Measurements from ENCODE around the gene CASKIN1.

CASKIN1 gene

DNA sequence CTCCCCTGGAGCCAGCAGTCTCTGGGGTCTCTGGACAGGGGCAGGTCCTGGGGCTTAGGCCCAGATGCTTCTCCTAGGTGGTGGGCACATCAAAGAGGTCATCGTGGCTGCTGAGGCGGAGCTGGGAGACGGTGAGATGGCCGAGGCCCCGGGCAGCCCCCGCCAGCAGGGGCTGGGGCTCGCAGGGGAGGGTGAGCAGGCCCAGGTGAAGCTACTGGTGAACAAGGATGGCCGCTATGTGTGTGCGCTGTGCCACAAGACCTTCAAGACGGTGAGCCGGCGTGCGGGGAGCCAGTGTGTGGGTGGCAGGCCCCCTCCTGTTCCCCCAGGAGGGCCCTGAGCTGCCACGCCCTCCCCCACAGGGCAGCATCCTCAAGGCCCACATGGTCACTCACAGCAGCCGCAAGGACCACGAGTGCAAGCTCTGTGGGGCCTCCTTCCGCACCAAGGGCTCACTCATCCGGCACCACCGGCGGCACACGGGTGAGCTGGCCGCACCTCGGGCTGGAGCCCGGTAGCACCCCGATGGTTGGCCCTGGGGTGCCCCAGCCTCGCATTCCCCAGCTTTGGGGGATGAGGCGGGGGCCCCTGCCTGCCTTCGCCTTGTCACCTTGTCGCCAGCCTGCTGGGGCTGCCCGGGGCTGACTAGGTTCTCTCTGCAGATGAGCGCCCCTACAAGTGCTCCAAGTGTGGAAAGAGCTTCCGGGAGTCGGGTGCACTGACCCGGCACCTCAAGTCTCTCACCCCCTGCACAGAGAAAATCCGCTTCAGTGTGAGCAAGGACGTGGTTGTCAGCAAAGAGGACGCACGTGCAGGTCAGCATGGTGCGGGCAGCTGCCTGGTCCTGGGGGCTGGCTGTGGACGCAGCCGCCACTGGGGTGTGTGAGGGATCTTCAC lies 35.9 kb upstream of the CASKIN1 start:
- no peak for DNase-seq

DNA sequence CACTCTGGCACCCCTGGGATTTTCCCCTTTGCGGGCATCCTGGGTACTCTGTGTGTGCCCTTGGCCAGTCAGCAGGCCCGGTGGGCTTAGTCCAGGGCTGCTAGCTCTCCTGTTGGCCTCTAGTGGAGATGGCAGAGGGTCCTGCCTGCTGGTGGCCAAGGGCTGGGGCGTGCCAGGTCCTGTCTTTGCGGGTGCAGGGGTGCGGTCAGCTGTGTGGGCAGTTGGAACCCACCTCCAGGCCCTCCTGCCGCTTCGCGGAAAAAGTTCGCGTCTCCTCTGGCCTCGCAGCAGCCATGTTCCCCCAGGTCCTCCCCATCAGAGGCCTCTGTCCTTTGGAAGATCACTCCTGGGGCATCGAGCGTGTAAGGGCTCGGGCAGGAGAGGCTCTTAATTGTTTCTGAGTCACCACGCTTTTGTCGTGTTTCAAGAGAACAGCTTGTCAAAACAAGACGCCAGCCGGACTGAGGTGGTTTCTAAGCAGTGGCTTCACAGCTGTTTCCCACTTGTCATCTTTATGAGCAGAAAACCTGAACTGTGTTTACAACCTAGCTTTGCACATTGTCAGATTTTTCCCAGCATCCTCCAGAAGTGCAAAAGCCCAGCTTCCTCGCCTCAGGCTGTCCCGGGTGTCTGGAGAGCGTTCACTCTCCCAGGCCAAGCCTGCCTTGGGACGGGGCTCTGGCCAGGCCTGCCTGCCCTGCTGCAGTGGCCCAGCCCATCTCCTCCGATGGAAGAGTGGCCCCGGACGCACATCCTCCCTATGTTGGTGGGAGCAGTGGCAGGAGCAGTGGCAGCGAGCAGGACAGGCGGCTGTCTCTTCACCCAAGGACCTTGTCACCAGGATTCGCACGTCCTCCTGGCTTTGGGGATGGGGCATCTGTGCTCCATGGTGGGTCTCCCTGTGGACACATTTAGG lies 34.9 kb upstream of the CASKIN1 start:
- DNase-seq, result no peak

DNA sequence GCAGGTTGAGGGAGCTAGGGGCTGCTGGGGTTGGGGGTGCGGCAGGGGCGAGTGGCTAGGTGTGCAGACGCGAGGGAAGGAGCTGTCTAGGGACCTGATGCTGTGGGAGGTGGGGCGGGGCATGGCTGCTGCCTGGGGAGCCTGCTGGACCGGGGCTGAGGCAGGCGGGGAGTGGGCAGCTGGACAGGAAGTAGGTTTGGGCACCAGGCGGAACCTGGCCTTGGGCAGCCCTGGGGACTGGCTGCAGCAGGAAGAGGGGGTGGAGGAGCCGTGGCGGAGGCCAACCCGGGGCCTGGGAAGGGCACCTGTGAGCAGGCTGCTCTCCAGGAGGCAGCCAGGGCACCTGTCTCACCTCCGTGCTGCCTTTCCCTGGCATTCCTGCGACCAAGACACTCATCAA lies 34.0 kb upstream of the CASKIN1 start:
- DNase-seq, result no peak

DNA sequence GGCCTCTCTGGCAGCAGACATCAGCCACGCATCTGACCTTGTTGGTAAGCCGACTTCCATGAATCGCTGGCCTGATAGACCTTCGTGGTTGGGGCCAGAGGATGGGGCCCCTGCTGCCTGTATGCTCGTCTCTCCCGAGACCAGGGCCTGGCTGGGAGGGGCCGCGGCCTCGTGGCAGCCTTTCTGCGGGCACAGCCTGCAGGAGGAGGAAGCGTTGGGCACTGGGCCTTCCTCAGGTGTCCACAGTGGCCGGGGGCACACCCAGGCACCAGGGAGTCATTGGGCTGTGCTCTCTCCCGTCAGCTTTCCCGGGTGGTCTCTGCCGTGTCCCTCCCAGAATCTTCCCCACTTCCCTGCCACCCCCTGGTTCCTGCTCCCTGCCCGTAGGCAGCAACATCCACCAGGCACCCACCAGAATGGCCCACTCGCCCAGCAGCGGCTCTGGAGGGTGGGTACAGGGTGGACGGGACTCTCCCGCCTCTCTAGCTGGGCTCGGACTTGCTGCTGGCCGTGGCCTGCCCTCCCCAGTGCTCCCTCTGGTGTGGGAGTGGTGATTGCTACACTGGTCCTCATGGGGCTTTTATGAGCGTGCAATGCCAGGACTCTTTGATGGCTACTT lies 33.3 kb upstream of the CASKIN1 start:
- DNase-seq, result no peak

DNA sequence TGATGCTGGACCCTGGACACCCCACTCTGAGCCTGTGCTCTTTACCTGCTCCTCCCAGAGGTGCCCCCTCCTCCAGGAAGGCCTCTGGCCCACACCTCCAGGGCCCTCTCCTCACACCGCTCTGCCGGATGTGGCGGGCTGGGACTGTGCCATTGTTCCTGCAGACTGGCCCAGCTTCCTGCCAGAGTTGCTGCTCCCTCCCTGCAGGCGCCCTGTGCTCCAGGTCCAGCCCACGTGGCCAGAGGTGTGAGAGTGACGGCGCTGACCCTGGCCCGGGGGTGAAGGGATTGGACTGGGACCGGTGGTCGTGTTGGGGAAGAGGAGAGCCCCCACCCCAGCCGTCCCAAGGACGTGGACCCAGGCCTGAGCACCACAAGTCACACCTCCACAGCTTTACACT lies 32.7 kb upstream of the CASKIN1 start:
- DNase-seq, result no peak

DNA sequence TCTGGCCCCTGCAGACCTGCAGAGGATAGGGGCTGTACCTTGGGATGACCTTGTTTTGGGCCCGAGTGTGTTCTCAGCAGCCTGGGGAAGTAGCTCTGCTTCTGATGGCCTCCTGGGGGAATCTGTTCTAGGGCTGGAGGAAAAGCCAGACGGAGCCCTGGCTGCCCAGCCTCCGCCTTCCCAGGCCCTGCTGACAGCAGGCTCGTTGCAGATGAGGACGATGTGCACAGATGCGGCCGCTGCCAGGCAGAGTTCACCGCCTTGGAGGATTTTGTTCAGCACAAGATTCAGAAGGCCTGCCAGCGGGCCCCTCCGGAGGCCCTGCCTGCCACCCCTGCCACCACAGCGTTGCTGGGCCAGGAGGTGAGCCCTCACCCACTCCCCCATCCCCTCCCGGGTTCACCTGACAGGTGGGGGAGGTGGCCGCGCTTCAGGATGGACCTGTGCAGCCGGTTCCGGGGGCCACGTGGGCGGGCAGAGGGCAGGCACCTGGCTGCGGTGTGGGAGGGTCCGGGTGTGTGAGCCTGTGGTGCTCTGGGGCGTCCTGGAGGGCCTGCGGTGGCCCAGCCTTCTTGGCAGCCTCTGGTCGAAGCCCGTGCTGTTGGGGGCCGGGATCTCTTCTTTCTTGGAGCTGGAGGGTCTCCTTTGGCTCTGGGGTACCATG lies 31.9 kb upstream of the CASKIN1 start:
- DNase-seq, result no peak

DNA sequence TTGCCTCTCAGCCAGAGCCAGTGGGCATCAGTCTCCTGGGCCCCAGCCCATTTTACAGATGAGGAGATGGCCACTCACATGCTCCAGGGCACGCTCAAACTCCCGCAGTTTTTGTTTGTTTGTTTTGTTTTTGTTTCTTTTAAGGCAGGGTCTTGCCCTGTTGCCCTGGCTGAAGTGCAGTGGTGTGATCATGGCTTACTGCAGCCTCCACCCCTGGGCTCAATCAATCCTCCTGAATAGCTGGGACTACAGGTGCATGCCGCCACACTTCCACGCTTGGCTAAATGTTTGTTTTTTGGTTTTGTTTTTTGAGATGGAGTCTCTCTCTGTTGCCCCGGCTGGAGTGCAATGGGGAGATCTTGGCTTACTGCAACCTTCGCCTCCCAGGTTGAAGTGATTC lies 30.5 kb upstream of the CASKIN1 start:
- no peak for DNase-seq

DNA sequence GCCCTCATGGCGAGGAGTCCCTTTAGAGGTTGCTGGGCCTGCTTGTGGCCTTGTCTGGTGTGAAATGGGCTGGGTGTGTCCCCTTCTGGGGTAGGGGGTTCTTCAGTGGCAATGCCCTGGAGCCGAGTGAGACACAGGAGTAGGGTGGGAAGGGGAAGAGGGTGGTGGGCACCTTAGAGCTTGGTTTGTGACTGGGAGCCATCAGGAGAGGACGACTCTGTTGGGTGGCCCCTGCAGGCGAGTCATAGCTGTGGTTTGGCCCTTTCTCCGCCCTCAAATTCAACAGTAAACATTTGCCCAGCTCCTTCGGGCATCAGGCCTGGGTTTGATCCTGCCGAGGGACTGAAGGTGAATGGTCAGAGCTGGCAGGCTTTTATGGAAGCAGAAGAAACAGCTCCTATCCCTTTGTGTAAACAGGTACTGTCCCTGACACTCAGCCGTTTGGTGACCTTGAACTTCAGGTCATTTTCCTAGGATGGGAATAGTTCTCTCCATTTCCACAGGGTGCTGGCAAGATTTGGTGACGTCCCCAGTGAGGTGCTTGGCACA lies 29.9 kb upstream of the CASKIN1 start:
- DNase-seq, result no peak

DNA sequence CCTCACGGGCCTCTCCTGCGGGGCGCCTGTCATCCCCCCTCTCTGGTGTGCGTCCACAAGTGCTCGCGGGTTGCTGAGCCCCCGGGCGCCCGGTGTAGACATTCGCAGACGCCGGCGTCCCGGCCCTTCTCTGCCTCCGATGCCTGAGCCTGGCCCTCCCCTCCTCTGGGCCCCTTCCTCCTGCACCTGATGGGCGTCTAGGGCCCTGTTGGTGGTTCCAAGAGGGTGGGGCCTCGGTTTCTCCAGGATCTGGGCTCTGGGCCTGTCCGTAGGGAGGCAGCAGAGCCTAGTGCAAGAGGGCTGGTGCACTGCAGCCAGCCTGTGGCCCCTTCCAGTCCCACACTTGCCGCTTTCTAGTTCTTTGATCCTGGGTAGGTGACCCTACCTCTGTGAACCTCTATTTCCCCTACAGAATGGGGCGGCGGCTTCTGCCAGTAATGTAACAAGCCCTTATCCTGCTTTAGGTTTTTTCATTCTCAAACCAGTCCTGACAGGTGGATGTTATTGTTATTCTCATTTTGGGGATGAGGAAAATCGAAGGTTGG lies 27.6 kb upstream of the CASKIN1 start:
- no peak for DNase-seq

DNA sequence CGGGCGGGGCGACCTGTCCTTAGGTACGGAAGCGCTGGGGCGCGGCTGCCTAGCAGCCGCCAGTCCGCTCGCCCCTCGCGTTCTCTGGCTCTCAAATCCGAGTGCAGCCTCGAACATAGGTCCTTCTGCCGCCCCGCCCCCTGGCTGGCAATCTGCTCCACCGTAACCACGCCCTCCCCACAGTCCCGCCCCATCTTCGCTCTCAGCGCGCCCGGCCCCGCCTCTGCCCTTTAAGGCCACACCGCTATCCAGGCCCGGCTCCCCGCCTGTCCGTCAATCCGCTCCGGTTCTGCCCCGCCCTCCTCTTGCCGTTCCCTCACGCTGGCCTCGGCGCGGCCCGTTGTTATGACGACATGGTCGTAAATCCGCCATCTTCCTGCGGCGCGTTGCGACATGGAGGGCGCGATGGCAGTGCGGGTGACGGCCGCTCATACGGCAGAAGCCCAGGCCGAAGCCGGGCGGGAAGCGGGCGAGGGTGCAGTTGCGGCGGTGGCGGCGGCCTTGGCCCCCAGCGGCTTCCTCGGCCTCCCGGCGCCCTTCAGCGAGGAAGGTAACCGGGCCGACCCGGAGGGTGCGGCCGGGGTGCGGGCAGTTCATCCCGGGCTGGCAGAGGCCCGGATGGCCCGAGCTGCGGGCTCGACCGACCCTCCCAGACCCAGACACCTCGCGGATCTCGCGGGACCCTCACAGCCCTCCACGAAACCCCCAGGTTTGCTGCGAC lies 27.0 kb upstream of the CASKIN1 start, which contains the start of gene E4F1:
Gene E4F1 (plus strand): TSS at position 371 of the 721 bp plus-strand sequence. CDS start 23 bp downstream, at position 394.
- DNase-seq, result peak; percentile 99 to 100

DNA sequence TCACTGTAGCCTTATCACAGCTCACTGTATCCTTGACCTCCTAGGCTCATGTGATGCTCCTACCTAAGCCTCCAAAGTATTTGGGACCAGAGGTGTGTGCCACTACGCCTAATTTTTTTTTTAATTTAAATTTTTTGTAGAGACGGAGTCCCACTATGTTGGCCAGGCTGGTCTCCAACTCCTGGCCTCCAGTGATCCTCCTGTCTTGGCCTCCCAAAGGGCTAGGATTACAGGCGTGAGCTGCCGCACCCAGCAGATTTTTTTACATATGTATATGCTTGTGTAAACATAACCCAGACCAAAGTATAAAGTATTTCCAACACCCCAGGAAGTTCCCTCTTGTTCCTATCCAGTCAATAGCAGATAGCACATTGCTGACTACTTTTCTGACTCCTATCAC lies 19.9 kb upstream of the CASKIN1 start:
- no peak for DNase-seq

DNA sequence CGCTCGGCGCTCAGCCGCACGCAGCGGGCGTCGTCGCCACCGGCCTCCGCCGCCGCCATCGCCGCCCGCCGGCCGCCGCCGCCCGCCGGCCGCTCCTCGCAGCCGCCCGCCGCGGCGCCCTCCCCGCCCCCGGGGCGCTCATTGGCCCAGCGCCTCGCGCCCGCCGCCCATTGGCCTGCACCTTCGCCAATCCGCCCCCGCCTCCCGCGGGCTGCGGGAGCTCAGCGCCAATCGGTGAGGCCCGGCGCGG lies 18.2 kb upstream of the CASKIN1 start, which contains the start of gene PGP:
Gene PGP (minus strand): TSS at position 122 of the 250 bp plus-strand sequence. CDS start 63 bp downstream, at position 59.
- DNase-seq, result no peak

DNA sequence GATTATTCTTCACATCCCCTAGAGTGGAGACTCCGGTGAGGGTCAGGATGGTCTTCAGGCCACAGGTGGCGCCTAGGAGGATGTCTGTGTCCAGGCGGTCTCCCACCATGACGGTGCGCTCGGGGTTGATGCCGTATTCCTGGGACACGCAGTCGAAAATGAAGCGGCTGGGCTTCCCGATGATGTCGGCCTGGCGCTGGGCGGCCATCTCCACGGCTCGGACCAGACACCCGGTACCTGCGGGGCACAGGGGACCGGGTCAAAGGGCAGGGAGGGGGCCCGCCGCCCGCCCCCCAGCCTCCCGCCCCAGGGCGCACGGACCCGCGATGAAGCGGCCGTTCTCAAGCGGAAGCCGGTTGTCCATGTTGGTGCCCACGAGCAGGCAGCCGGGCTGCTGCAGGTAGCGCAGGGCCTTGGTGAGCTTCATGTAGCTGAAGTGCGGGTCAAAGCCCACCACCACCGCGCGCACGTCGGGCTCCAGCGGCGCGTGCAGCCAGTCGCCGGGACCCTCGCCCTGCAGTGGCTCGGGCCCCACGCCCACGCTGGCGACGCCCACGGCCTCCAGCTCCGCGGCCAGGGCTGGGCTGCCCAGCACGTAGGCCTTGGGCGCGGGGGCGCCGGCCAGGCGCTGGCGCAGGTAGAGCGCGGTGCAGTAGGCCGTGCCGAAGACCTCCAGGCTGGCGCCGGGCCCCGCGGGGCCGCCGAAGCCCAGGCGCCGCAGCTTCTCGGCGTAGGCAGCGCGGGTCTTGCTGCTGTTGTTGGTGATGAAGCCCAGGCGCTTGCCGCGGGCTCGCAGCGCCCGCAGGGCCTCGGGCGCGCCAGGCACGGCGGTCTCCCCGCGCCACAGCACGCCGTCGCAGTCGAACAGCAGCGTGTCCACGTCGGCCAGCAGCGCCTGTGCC lies 17.7 kb upstream of the CASKIN1 start:
- DNase-seq, result no peak

DNA sequence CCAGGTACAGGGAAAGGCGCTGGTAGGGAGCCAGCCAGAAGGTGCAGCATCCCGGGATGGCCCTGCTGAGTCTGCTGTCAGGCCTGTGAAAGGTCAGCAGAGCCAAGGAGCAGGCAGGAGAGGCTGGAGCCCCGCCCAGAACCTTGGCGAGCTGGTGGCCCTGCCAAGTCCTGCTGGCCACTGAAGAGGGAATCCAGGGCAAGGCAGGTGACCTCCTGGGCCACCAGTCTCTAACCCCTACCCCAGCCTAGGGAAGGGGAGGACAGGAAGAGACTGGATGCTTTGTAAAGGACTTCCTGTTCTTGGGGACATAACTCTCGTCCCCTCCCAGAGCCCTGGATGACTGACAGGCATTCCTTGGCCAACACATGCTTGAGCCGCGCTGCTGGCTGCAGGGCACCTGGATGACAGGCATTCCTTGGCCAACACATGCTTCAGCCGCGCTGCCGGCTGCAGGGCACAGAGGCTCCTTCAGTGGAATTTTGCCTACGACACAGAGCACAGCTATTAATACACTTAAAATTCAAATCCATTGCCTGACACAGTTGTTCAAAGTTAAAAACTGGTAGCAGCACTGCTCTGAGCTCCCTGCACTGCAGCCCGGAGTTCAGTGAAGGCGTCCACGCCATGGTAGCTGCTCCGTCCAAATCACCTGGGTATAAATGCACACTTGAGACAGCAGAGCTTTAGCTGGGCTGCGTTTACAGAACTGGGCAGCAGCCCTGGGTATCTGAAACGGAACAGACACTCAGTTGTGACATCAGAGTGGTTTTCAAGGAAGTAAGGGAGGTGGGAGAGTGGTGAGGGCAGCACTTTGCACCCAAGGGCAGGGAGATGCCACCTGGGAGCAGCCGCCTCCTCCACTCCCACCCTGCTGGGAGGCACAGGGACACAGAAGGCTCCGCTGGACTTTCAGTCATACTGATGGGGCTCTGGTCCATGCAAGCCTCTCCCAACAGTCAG lies 16.2 kb upstream of the CASKIN1 start:
- no peak for DNase-seq

DNA sequence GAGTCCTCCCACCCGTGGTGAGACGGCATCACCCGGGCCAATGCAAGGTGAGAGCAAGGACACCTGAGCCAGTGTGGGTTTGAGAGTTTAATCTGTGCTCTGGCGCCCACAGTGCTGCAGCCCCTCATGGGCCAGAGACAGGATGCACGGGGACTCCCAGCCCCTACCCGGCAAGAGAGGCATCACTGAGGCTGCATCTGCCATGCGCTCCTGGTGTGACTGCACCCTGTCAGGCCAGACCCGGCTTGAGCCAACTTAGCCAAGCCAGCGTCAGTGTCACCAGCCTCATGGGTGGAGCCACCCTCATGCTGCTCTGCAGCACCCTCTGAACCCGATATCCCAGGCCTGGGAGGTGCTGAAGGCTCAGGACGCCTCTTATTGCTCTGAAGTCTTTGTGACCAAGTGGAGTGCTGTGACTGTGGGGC lies 15.5 kb upstream of the CASKIN1 start:
- DNase-seq, result no peak

DNA sequence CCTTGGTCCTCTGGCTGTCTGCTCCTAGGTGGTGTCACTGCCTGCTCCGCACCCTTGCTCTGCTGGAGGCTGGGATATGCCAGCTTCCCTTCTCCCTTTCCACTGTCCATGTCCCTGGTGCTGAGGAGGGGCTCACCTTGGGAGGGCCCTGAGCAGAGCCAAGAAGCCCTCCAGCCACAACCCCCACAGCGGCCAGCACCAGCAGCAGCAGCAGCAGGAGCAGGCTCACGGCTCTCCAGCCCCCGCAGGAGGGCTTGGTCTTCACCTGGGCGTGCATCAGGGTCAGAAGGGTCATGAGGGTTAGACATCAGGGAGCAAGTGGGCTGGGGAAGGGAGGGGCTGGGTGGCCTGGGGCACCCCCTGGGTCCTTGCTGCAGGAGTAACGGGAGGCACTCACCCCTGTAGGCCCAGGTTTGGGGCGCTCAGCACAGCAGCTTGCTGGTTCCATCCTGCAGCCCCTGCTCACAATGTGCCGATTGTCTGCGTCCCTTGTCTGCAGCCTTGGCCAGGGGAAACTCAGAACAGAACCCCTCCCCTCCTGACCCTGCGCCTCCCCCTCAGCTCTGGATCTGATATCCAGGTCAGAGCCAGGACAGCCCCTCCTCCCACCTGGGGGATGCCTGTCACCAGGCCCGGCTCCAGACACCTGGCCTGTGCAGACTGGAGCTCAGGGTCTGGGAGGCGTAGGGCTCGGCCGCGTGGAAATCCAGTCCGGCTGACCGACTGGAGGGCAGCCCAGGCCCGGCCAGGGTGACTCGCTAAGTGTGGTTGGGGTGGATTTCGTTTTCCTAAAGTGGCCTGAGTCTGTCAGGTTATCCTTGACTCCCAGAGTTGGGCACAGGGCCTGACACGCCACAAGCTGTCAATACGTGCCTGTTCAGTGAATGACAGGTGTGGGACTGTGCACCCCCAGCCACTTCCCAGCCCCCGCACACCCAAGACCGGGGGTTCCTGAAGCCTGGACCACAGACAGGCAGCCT lies 14.3 kb upstream of the CASKIN1 start, which contains the start of gene BRICD5:
Gene BRICD5 (minus strand): TSS at position 478 of the 980 bp plus-strand sequence. CDS start 30 bp downstream, at position 448.
- DNase-seq, result no peak

DNA sequence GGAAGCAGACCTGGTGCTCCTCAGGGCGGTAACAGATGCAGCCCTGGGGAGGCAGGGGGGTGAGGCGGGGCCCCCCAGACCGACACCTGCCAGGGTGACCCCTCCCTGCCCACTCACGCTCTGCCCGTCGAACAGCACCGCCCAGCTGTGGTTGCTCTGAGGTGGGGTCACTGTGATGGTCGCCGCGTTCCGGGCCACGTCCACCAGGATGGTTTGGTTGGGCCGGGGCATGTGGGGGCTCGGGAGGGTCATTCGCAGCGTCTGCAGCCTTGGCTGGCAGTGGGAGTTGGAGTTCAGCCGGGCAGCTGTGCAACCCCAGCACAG lies 13.6 kb upstream of the CASKIN1 start:
- no peak for DNase-seq
